H1 (cell line): ENCODE results near the gene PDGFD. TPM values are rescaled to one million over a fixed set of nuclear protein-coding genes. Genes with fewer than 3 reads are reported as not detected.

ENCODE experiments used
- CTCF ChIA-PET: fragments of 300-600 bp; sonication (Branson Sonifier 250); formaldehyde crosslinking; loops from one replicate; lab custom pipeline; 2021; ENCODE audit not compliant: partially characterized antibody; lab: Charles Lee
- POLR2A ChIA-PET: fragments of 300-600 bp; sonication (Branson Sonifier 250); formaldehyde crosslinking; loops from one replicate; lab custom pipeline; 2021; ENCODE audit warnings: inconsistent platforms; ENCODE audit not compliant: partially characterized antibody; lab: Charles Lee
- DNase-seq, 2 experiments: peaks; one replicate each; pipeline versions ENCODE4 v3.0.0 to v3.0.0-alpha.2; 2010 to 2022; ENCODE audit warnings: low spot score in 2 of 2, low read depth in 1 of 2, mixed read lengths in 1 of 2
- FAIRE-seq: peaks from 2 replicates; lab custom pipeline; 2011; peaks lifted over from hg19 to GRCh38; lab: Jason Lieb, UNC
- H2AFZ ChIP-seq: 2 replicates; pipeline ENCODE4 v1.8.1; 2012; ENCODE audit warnings: low read length, inconsistent platforms
- H2AK5ac ChIP-seq: 2 replicates; pipeline ENCODE4 v1.6.1; 2013; ENCODE audit warnings: low read depth, low read length
- H2BK120ac ChIP-seq: replicated peaks from 2 replicates; pipeline ENCODE3; 2013; ENCODE audit warnings: low read depth, low read length, inconsistent platforms
- H2BK12ac ChIP-seq: 2 replicates; pipeline ENCODE4 v1.6.1; 2013; ENCODE audit warnings: low read depth, low read length
- H2BK15ac ChIP-seq: 2 replicates; pipeline ENCODE4 v1.6.1; 2013; ENCODE audit warnings: low read length
- H2BK20ac ChIP-seq: 2 replicates; pipeline ENCODE4 v1.6.1; 2013; ENCODE audit warnings: low read length
- H2BK5ac ChIP-seq: 2 replicates; pipeline ENCODE4 v1.6.1; 2013; ENCODE audit warnings: low read depth, low read length
- H3K14ac ChIP-seq: 2 replicates; pipeline ENCODE4 v1.6.1; 2013; ENCODE audit warnings: inconsistent platforms; ENCODE audit not compliant: insufficient read length
- H3K18ac ChIP-seq: 2 replicates; pipeline ENCODE4 v1.6.1; 2013; ENCODE audit warnings: low read length; ENCODE audit errors: extremely low read depth
- H3K23ac ChIP-seq: 2 replicates; pipeline ENCODE4 v1.6.1; 2013; ENCODE audit warnings: inconsistent platforms; ENCODE audit not compliant: insufficient read length
- H3K23me2 ChIP-seq: 2 replicates; pipeline ENCODE4 v1.6.1; 2013; ENCODE audit warnings: low read depth, low read length
- H3K27ac ChIP-seq: 2 replicates; pipeline ENCODE4 v1.6.1; 2011; ENCODE audit warnings: low read depth, low read length, inconsistent platforms
- H3K27me3 ChIP-seq, 4 experiments: replicated peaks in 1 of 4; 1 replicate in 1 of 4; 2 replicates in 3 of 4; pipeline versions ENCODE4 v1.6.1 to v1.8.1; 2011 to 2013; ENCODE audit warnings: low read length in 3 of 4, mild to moderate bottlenecking in 3 of 4, inconsistent platforms in 2 of 4, mixed read lengths in 2 of 4, moderate library complexity in 1 of 4; ENCODE audit not compliant: control insufficient read depth in 3 of 4, insufficient read depth in 3 of 4; ENCODE audit errors: extremely low read depth in 1 of 4
- H3K36me3 ChIP-seq, 4 experiments: 2 replicates each; pipeline versions ENCODE4 v1.6.1 to v1.8.1; 2011 to 2013; ENCODE audit warnings: mild to moderate bottlenecking in 4 of 4, low read length in 3 of 4, moderate library complexity in 2 of 4, control low read depth in 1 of 4, inconsistent platforms in 1 of 4; ENCODE audit not compliant: insufficient read depth in 4 of 4, control insufficient read depth in 2 of 4
- H3K4ac ChIP-seq: replicated peaks from 2 replicates; pipeline ENCODE3; 2013; ENCODE audit warnings: low read length, low read depth, mixed read lengths, inconsistent platforms; ENCODE audit not compliant: insufficient read length
- H3K4me1 ChIP-seq, 4 experiments: replicated peaks in 1 of 4; 1 replicate in 1 of 4; 2 replicates in 3 of 4; pipeline versions ENCODE4 v1.6.1 to v1.8.1; 2011 to 2013; ENCODE audit warnings: low read length in 3 of 4, inconsistent platforms in 2 of 4, mixed read lengths in 1 of 4; ENCODE audit not compliant: insufficient read depth in 4 of 4, control insufficient read depth in 3 of 4
- H3K4me2 ChIP-seq, 2 experiments: 2 replicates each; pipeline versions ENCODE4 v1.6.1 to v1.8.1; 2011 to 2013; ENCODE audit warnings: low read depth in 2 of 2, low read length in 2 of 2, control low read depth in 1 of 2, inconsistent platforms in 1 of 2, mild to moderate bottlenecking in 1 of 2; ENCODE audit not compliant: insufficient read depth in 1 of 2
- H3K4me3 ChIP-seq, 4 experiments: fragments of 200-600, 300-600 bp in 1 of 4; sonication (generic), shearing (Covaris generic), sonication (Bioruptor Twin) in 1 of 4; 2 replicates each; pipeline versions ENCODE4 v1.5.1 to v1.8.1; 2011 to 2016; ENCODE audit warnings: low read length in 4 of 4, low read depth in 3 of 4, control low read depth in 2 of 4, inconsistent platforms in 2 of 4, mild to moderate bottlenecking in 2 of 4, mixed read lengths in 1 of 4, moderate library complexity in 1 of 4; ENCODE audit not compliant: insufficient read depth in 2 of 4; ENCODE audit errors: extremely low read depth in 1 of 4
- H3K56ac ChIP-seq: replicated peaks from 2 replicates; pipeline ENCODE3; 2013; ENCODE audit warnings: low read depth, mild to moderate bottlenecking, mixed read lengths, low read length, inconsistent platforms; ENCODE audit not compliant: insufficient read length
- H3K79me1 ChIP-seq: 2 replicates; pipeline ENCODE4 v1.6.1; 2013; ENCODE audit warnings: low read depth, low read length, control low read depth
- H3K79me2 ChIP-seq, 2 experiments: 2 replicates each; pipeline versions ENCODE4 v1.6.1 to v1.8.1; 2012 to 2013; ENCODE audit warnings: low read length in 2 of 2, mild to moderate bottlenecking in 2 of 2, inconsistent platforms in 1 of 2; ENCODE audit not compliant: insufficient read depth in 2 of 2, control insufficient read depth in 1 of 2
- H3K9ac ChIP-seq, 4 experiments: replicated peaks in 1 of 4; 1 replicate in 1 of 4; 2 replicates in 3 of 4; pipeline versions ENCODE4 v1.6.1 to v1.8.1; 2011 to 2013; ENCODE audit warnings: low read depth in 3 of 4, low read length in 3 of 4, control low read depth in 2 of 4, mild to moderate bottlenecking in 2 of 4, moderate library complexity in 2 of 4, inconsistent platforms in 1 of 4; ENCODE audit errors: extremely low read depth in 1 of 4
- H3K9me3 ChIP-seq, 2 experiments: 2 replicates each; pipeline versions ENCODE4 v1.6.1 to v1.8.1; 2012 to 2013; ENCODE audit warnings: mild to moderate bottlenecking in 2 of 2, moderate library complexity in 2 of 2, control low read depth in 1 of 2, inconsistent platforms in 1 of 2, low read depth in 1 of 2, low read length in 1 of 2, mixed read lengths in 1 of 2; ENCODE audit not compliant: insufficient read depth in 2 of 2
- H4K20me1 ChIP-seq, 2 experiments: replicated peaks in 1 of 2; 2 replicates each; pipeline versions ENCODE3 to v1.8.1; 2011 to 2013; ENCODE audit warnings: inconsistent platforms in 2 of 2, low read length in 2 of 2, mild to moderate bottlenecking in 1 of 2; ENCODE audit not compliant: insufficient read depth in 2 of 2, control insufficient read depth in 1 of 2
- H4K5ac ChIP-seq: 2 replicates; pipeline ENCODE4 v1.6.1; 2013; ENCODE audit warnings: low read length, low read depth, mixed read lengths, inconsistent platforms; ENCODE audit not compliant: insufficient read length
- H4K8ac ChIP-seq: 2 replicates; pipeline ENCODE4 v1.8.0; 2013; ENCODE audit warnings: mild to moderate bottlenecking, moderate library complexity, low read length, inconsistent platforms; ENCODE audit not compliant: insufficient read depth; ENCODE audit errors: extremely low read depth
- H4K91ac ChIP-seq: replicated peaks from 2 replicates; pipeline ENCODE3; 2013; ENCODE audit warnings: low read length, mixed read lengths, inconsistent platforms; ENCODE audit not compliant: insufficient read length
- EGR1 ChIP-seq: IDR thresholded peaks from 2 replicates; pipeline ENCODE4 v1.6.1; 2011; ENCODE audit warnings: low read depth, low read length, borderline replicate concordance
- EP300 ChIP-seq, 2 experiments: IDR thresholded peaks; 1 replicate in 1 of 2; 2 replicates in 1 of 2; pipeline ENCODE4 v1.6.1; 2011 to 2012; ENCODE audit warnings: low read depth in 2 of 2, low read length in 2 of 2, mild to moderate bottlenecking in 2 of 2, borderline replicate concordance in 1 of 2, inconsistent platforms in 1 of 2, moderate library complexity in 1 of 2
- KDM5A ChIP-seq: fragments of 200-600 bp; IDR thresholded peaks from 2 replicates; pipeline ENCODE4 v1.7.1; 2012; ENCODE audit warnings: mild to moderate bottlenecking, low read length, inconsistent platforms, mixed read lengths
- NRF1 ChIP-seq: IDR thresholded peaks from 2 replicates; pipeline ENCODE4 v1.6.1; 2011; ENCODE audit warnings: mild to moderate bottlenecking, low read depth, low read length, improper control_type of control experiment
- RAD21 ChIP-seq, 2 experiments: IDR thresholded peaks in 1 of 2; conservative IDR thresholded peaks in 1 of 2; 2 replicates each; pipeline ENCODE4 v1.6.1; 2011; ENCODE audit warnings: low read depth in 2 of 2, low read length in 2 of 2, improper control_type of control experiment in 1 of 2, inconsistent platforms in 1 of 2, mild to moderate bottlenecking in 1 of 2, moderate library complexity in 1 of 2
- SP1 ChIP-seq: IDR thresholded peaks from 2 replicates; pipeline ENCODE4 v1.6.1; 2011; ENCODE audit warnings: low read depth, low read length
- polyA plus RNA-seq, 7 experiments: library from polyadenylated mRNA; depleted of rRNA in 3 of 7; stranded (reverse) in 5 of 7; unstranded in 2 of 7; fragments of >200 nt in 5 of 7; fragments of 200-250 nt in 2 of 7; gene quantifications; 1 replicate in 5 of 7; 2 replicates in 1 of 7; 4 replicates in 1 of 7; pipeline versions ENCODE4 v1.2.1 to v1.2.3, GENCODE V29; 2011 to 2013; ENCODE audit warnings: missing spikeins in 2 of 7, mixed read lengths in 2 of 7
- total RNA-seq: library from RNA; stranded (reverse); fragmentation: NEBNext Ultra II Directional; extraction: Animal tissue kit (Norgen Biotek cat#: 25700); gene quantifications from 2 replicates; pipeline ENCODE4 v1.2.1, GENCODE V29; 2021
- TF ChIP-seq, protein P1 (sequence below), 3 experiments: IDR thresholded peaks; 1 replicate in 2 of 3; 2 replicates in 1 of 3; pipeline versions ENCODE4 v1.5.1 to v1.6.1; 2011; ENCODE audit warnings: low read length in 3 of 3, mild to moderate bottlenecking in 3 of 3, inconsistent platforms in 2 of 3, low read depth in 1 of 3, moderate library complexity in 1 of 3; ENCODE audit not compliant: insufficient read depth in 1 of 3; ENCODE audit errors: control extremely low read depth in 1 of 3
- TF ChIP-seq, protein P2 (sequence below): IDR thresholded peaks from 2 replicates; pipeline ENCODE4 v1.6.1; 2011; ENCODE audit warnings: low read depth, mild to moderate bottlenecking, low read length; ENCODE audit not compliant: insufficient read depth
- TF ChIP-seq, protein P3 (sequence below): IDR thresholded peaks from 2 replicates; pipeline ENCODE4 v1.6.1; 2011; ENCODE audit warnings: low read length, improper control_type of control experiment

The PDGFD gene
- total and polyA plus RNA-seq, 2 of the 8 experiments (the other 6 are each of a cell fraction or from before 2014, with no cell fraction given), result 1.1 to 3.9 TPM

DNA sequence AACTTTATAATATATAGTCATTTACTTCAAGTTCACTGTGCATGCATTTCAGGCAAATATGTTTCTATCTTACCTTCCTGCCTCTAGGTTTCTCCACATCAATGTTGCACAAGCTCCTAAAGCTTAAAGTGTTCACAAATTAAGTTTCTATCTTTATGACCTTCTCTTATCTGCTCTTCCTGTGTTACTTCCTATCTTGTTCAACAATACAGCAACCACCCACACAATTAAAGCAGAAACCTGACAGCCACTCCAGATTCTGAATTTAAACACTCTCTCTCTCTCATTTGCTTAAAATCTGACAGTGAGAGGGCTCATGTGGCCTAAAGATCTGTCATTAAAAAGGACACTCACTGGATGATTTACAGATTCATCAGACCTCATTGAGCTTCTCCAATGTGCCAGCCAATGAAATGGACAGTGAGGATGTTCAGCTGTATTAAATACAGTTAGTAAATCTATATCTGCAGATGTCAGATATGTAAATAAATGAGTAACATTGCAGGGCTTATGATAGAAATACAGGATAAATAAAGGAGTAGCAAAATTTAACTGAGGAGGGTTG lies 10.9 kb downstream of the PDGFD start:
- no peak overlapping the region for H3K27ac ChIP-seq
- H3K4me1 ChIP-seq, result 0 out of 7 replicates have a peak, but pooled peaks cover 0 to 3% (median 0%) of the 10 kb centered on the region in 4 experiments
- peaks cover 4% of the 10 kb centered on the region in 2 experiments; a peak in 1 of 4 replicates for H3K9me3 ChIP-seq
- H2BK120ac ChIP-seq, result no peak overlapping the region
- H2AK5ac ChIP-seq, result no peak overlapping the region
- H4K91ac ChIP-seq, result no peak overlapping the region
- no peak overlapping the region for H3K14ac ChIP-seq
- H3K4me3 ChIP-seq, result no peak overlapping the region
- no peaks in the 10 kb centered on the region for H4K20me1 ChIP-seq
- no peak for DNase-seq
- H3K9ac ChIP-seq, result no peak overlapping the region
- no peak overlapping the region for H2BK5ac ChIP-seq
- H3K4ac ChIP-seq, result no peak overlapping the region
- H3K56ac ChIP-seq, result no peak overlapping the region
- ChIA-PET CTCF (interaction anchor here (0.6 to 2.5 kb wide), 5 partner anchors 11 to 471 kb away, joined by 3 to 11 read pairs (median 3); partner anchors contain the start of gene PDGFD), POLR2A (no interaction called here)
- H2AFZ ChIP-seq, result no peak overlapping the region
- H3K23me2 ChIP-seq, result no peaks in the 10 kb centered on the region
- H4K8ac ChIP-seq, result no peak overlapping the region
- H3K4me2 ChIP-seq, result no peak overlapping the region
- H2BK20ac ChIP-seq, result no peak overlapping the region
- H3K79me2 ChIP-seq, result no peaks in the 10 kb centered on the region
- no peak overlapping the region for H4K5ac ChIP-seq
- no peaks in the 10 kb centered on the region for H3K27me3 ChIP-seq
- no peak overlapping the region for H2BK12ac ChIP-seq
- H3K79me1 ChIP-seq, result no peaks in the 10 kb centered on the region
- no peak for FAIRE-seq
- H3K23ac ChIP-seq, result no peak overlapping the region
- H3K36me3 ChIP-seq, result no peaks in the 10 kb centered on the region; a peak in 1 of 8 replicates
- H2BK15ac ChIP-seq, result no peak overlapping the region
- no peak overlapping the region for H3K18ac ChIP-seq
- TF ChIP-seq SP1 (no peak), NRF1 (no peak), KDM5A (no peak), EP300 (IDR thresholded peaks at IDR 0.05; ENCODE audit: borderline replicate concordance in 1 of 2, low read depth in 2 of 2, low read length in 2 of 2) (no peak), EGR1 (no peak), RAD21 (IDR thresholded peaks at IDR 0.05 in 1 of 2, conservative IDR thresholded peaks at IDR 0.05 in 1 of 2; ENCODE audit: low read depth in 2 of 2, low read length in 2 of 2) (no peak)
- TF ChIP-seq, protein P1, sequence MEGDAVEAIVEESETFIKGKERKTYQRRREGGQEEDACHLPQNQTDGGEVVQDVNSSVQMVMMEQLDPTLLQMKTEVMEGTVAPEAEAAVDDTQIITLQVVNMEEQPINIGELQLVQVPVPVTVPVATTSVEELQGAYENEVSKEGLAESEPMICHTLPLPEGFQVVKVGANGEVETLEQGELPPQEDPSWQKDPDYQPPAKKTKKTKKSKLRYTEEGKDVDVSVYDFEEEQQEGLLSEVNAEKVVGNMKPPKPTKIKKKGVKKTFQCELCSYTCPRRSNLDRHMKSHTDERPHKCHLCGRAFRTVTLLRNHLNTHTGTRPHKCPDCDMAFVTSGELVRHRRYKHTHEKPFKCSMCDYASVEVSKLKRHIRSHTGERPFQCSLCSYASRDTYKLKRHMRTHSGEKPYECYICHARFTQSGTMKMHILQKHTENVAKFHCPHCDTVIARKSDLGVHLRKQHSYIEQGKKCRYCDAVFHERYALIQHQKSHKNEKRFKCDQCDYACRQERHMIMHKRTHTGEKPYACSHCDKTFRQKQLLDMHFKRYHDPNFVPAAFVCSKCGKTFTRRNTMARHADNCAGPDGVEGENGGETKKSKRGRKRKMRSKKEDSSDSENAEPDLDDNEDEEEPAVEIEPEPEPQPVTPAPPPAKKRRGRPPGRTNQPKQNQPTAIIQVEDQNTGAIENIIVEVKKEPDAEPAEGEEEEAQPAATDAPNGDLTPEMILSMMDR (IDR thresholded peaks at IDR 0.05; ENCODE audit: control extremely low read depth in 1 of 3, insufficient read depth in 1 of 3, low read depth in 1 of 3, low read length in 3 of 3), result no peak
- TF ChIP-seq, protein P2, sequence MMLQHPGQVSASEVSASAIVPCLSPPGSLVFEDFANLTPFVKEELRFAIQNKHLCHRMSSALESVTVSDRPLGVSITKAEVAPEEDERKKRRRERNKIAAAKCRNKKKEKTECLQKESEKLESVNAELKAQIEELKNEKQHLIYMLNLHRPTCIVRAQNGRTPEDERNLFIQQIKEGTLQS, result no peak
- TF ChIP-seq, protein P3, sequence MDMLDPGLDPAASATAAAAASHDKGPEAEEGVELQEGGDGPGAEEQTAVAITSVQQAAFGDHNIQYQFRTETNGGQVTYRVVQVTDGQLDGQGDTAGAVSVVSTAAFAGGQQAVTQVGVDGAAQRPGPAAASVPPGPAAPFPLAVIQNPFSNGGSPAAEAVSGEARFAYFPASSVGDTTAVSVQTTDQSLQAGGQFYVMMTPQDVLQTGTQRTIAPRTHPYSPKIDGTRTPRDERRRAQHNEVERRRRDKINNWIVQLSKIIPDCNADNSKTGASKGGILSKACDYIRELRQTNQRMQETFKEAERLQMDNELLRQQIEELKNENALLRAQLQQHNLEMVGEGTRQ, result no peak
